ENCODE results near the gene PID1. TPM values are rescaled to one million over a fixed set of nuclear protein-coding genes. Genes with fewer than 3 reads are reported as not detected.

PID1 gene
- total and polyA plus RNA-seq, 2 donors (not counting 1 experiment from before 2014, with no cell fraction given) = 0.10 TPM; not detected in 1

- H3K36me3 ChIP-seq (replicated peaks in 1 of 2; ENCODE audit: control extremely low read depth in 1 of 2, control insufficient read depth in 1 of 2, extremely low read depth in 1 of 2, insufficient read depth in 2 of 2, low read length in 1 of 2) = no peaks in the 10 kb centered on the region
- DNase-seq = no peak
- Mint-ChIP-seq H3K9me3 (ENCODE audit: insufficient read depth) (no peaks in the 10 kb centered on the region), H3K27me3 (no peaks in the 10 kb centered on the region), H3K27ac (no peak overlapping the region), H3K4me1 (no peaks in the 10 kb centered on the region), H3K4me3 (no peak overlapping the region)
- no peak overlapping the region for H2AFZ ChIP-seq (ENCODE audit: insufficient read depth, low read depth, low read length, poor library complexity, severe bottlenecking)
- H3K27ac ChIP-seq (ENCODE audit: low read length in 2 of 2) = no peak overlapping the region
- no peak for TF ChIP-seq EZH2 (IDR thresholded peaks at IDR 0.05; ENCODE audit: borderline replicate concordance, insufficient read depth, low read depth, low read length, poor library complexity, severe bottlenecking)
- no peak for TF ChIP-seq CTCF (IDR thresholded peaks at IDR 0.05)
- H4K20me1 ChIP-seq (ENCODE audit: control insufficient read depth, insufficient read depth, low read length, poor library complexity, severe bottlenecking) = no peaks in the 10 kb centered on the region
- ChIA-PET POLR2A (no interaction called here), CTCF (no interaction called here)
- no peaks in the 10 kb centered on the region for H3K9me3 ChIP-seq (ENCODE audit: control extremely low read depth in 1 of 3, control insufficient read depth in 2 of 3, insufficient read depth in 1 of 3, low read length in 2 of 3)
- H3K9ac ChIP-seq (ENCODE audit: low read length) = no peak overlapping the region
- no peak for ATAC-seq (ENCODE audit: low read depth)
- intact Hi-C loops (cut with micrococcal nuclease) = no loop called here
- 74% methylated on average over 4 of the region's 4 CpGs for WGBS (ENCODE audit: insufficient coverage)
- no peak overlapping the region for H3K4me2 ChIP-seq (replicated peaks; ENCODE audit: low read depth, low read length, poor library complexity, severe bottlenecking)
- no peaks in the 10 kb centered on the region for H3K79me2 ChIP-seq (ENCODE audit: control insufficient read depth, insufficient read depth, low read length)
- no peaks in the 10 kb centered on the region for H3K27me3 ChIP-seq (replicated peaks in 1 of 4; ENCODE audit: control extremely low read depth in 1 of 4, control insufficient read depth in 3 of 4, insufficient read depth in 4 of 4, low read length in 3 of 4)
- H3K4me1 ChIP-seq (ENCODE audit: control insufficient read depth in 2 of 2, insufficient read depth in 2 of 2, low read length in 2 of 2) = no peaks in the 10 kb centered on the region
- no peak overlapping the region for H3K4me3 ChIP-seq (ENCODE audit: control extremely low read depth in 1 of 5, extremely low read depth in 1 of 5, insufficient read depth in 1 of 5, low read depth in 2 of 5, low read length in 4 of 5)
These were observed 91.5 kb downstream of the PID1 start for GRCh38 chr2:229179628-229180027.

GRCh38 chr2:229178706-229179105 is 92.4 kb downstream of the PID1 start:
- Histone ChIP-seq H3K4me1 (ENCODE audit: control insufficient read depth in 2 of 2, insufficient read depth in 2 of 2, low read length in 2 of 2) (no peaks in the 10 kb centered on the region), H3K27me3 (replicated peaks in 1 of 4; ENCODE audit: control extremely low read depth in 1 of 4, control insufficient read depth in 3 of 4, insufficient read depth in 4 of 4, low read length in 3 of 4) (no peaks in the 10 kb centered on the region), H3K9ac (ENCODE audit: low read length) (no peak overlapping the region), H3K27ac (ENCODE audit: low read length in 2 of 2) (no peak overlapping the region), H4K20me1 (ENCODE audit: control insufficient read depth, insufficient read depth, low read length, poor library complexity, severe bottlenecking) (no peaks in the 10 kb centered on the region), H3K9me3 (ENCODE audit: control extremely low read depth in 1 of 3, control insufficient read depth in 2 of 3, insufficient read depth in 1 of 3, low read length in 2 of 3) (no peaks in the 10 kb centered on the region), H3K79me2 (ENCODE audit: control insufficient read depth, insufficient read depth, low read length) (no peaks in the 10 kb centered on the region), H2AFZ (ENCODE audit: insufficient read depth, low read depth, low read length, poor library complexity, severe bottlenecking) (no peak overlapping the region), H3K36me3 (replicated peaks in 1 of 2; ENCODE audit: control extremely low read depth in 1 of 2, control insufficient read depth in 1 of 2, extremely low read depth in 1 of 2, insufficient read depth in 2 of 2, low read length in 1 of 2) (no peaks in the 10 kb centered on the region), H3K4me3 (ENCODE audit: control extremely low read depth in 1 of 5, extremely low read depth in 1 of 5, insufficient read depth in 1 of 5, low read depth in 2 of 5, low read length in 4 of 5) (no peak overlapping the region), H3K4me2 (replicated peaks; ENCODE audit: low read depth, low read length, poor library complexity, severe bottlenecking) (no peak overlapping the region)
- CTCF ChIA-PET = no interaction called here
- Mint-ChIP-seq H3K27ac (no peak overlapping the region), H3K4me1 (no peaks in the 10 kb centered on the region), H3K9me3 (ENCODE audit: insufficient read depth) (peaks cover 4% of the 10 kb centered on the region), H3K4me3 (no peak overlapping the region), H3K27me3 (no peaks in the 10 kb centered on the region)
- TF ChIP-seq EZH2 (IDR thresholded peaks at IDR 0.05; ENCODE audit: borderline replicate concordance, insufficient read depth, low read depth, low read length, poor library complexity, severe bottlenecking) (no peak), CTCF (IDR thresholded peaks at IDR 0.05) (no peak)
- no peak for DNase-seq
- WGBS (ENCODE audit: insufficient coverage) = 100% methylated on average over 1 of the region's 5 CpGs
- POLR2A ChIA-PET = no interaction called here
- ATAC-seq (ENCODE audit: low read depth) = no peak
- intact Hi-C loops (cut with micrococcal nuclease) = no loop called here
